GM21723 (cell line): ENCODE results near the gene CELSR1.

Source experiments
- ATAC-seq: cut with Tn5 transposase; IDR thresholded peaks from one replicate; pipeline ENCODE4 v1.9.1; 2021; ENCODE audit warnings: mild to moderate bottlenecking, moderate library complexity; ENCODE audit not compliant: unreplicated experiment

Gene CELSR1

GRCh38 chr22:46312056-46312455, 225.4 kb downstream of the CELSR1 start:
- no peak for ATAC-seq
